ENCODE data around the gene VAC14.

Gene VAC14

GRCh38 chr16:70786020-70786755, 14.8 kb downstream of the VAC14 start:
- DNase-seq (ENCODE audit: low spot score) = no peak

- DNase-seq (ENCODE audit: low spot score) = no peak
These were observed 16.0 kb downstream of the VAC14 start for GRCh38 chr16:70784692-70785555.

- no peak for DNase-seq (ENCODE audit: low spot score)
These were observed 18.7 kb downstream of the VAC14 start for GRCh38 chr16:70782237-70782636.

- no peak for DNase-seq (ENCODE audit: low spot score)
These were observed 19.2 kb downstream of the VAC14 start for GRCh38 chr16:70781800-70782199.

GRCh38 chr16:70780546-70780945, 20.4 kb downstream of the VAC14 start:
- DNase-seq (ENCODE audit: low spot score) = no peak

GRCh38 chr16:70779361-70779760, 21.6 kb downstream of the VAC14 start:
- no peak for DNase-seq (ENCODE audit: low spot score)

- DNase-seq (ENCODE audit: low spot score) = no peak
These were observed 22.1 kb downstream of the VAC14 start for GRCh38 chr16:70778901-70779309.

- no peak for DNase-seq (ENCODE audit: low spot score)
These were observed 23.0 kb downstream of the VAC14 start for GRCh38 chr16:70777973-70778406.

GRCh38 chr16:70777496-70777895, 23.5 kb downstream of the VAC14 start:
- DNase-seq (ENCODE audit: low spot score) = no peak

GRCh38 chr16:70775399-70775798, 25.6 kb downstream of the VAC14 start:
- no peak for DNase-seq (ENCODE audit: low spot score)

- no peak for DNase-seq (ENCODE audit: low spot score)
These were observed 26.7 kb downstream of the VAC14 start for GRCh38 chr16:70774261-70774660.

- DNase-seq (ENCODE audit: low spot score) = no peak
These were observed 28.5 kb downstream of the VAC14 start for GRCh38 chr16:70772493-70772892.

GRCh38 chr16:70770626-70771552, 30.1 kb downstream of the VAC14 start:
- DNase-seq (ENCODE audit: low spot score) = peak; percentile 39

GRCh38 chr16:70770291-70770625, 30.7 kb downstream of the VAC14 start:
- DNase-seq (ENCODE audit: low spot score) = no peak

GRCh38 chr16:70769761-70770160, 31.2 kb downstream of the VAC14 start:
- no peak for DNase-seq (ENCODE audit: low spot score)

GRCh38 chr16:70769131-70769530, 31.8 kb downstream of the VAC14 start:
- DNase-seq (ENCODE audit: low spot score) = no peak

- no peak for DNase-seq (ENCODE audit: low spot score)
These were observed 32.8 kb downstream of the VAC14 start for GRCh38 chr16:70768203-70768580.

- no peak for DNase-seq (ENCODE audit: low spot score)
These were observed 33.4 kb downstream of the VAC14 start for GRCh38 chr16:70767377-70768202.

GRCh38 chr16:70766658-70767057, 34.3 kb downstream of the VAC14 start:
- DNase-seq (ENCODE audit: low spot score) = no peak

- DNase-seq (ENCODE audit: low spot score) = no peak
These were observed 34.8 kb downstream of the VAC14 start for GRCh38 chr16:70766176-70766575.

GRCh38 chr16:70765491-70765890, 35.5 kb downstream of the VAC14 start:
- no peak for DNase-seq (ENCODE audit: low spot score)
